GM21528 (cell line): ENCODE results near the gene INPP4B.

Experiments
- ATAC-seq: cut with Tn5 transposase; IDR thresholded peaks from one replicate; pipeline ENCODE4 v1.9.1; 2021; ENCODE audit warnings: mild to moderate bottlenecking, moderate library complexity; ENCODE audit not compliant: unreplicated experiment, low FRiP score

The INPP4B gene

DNA sequence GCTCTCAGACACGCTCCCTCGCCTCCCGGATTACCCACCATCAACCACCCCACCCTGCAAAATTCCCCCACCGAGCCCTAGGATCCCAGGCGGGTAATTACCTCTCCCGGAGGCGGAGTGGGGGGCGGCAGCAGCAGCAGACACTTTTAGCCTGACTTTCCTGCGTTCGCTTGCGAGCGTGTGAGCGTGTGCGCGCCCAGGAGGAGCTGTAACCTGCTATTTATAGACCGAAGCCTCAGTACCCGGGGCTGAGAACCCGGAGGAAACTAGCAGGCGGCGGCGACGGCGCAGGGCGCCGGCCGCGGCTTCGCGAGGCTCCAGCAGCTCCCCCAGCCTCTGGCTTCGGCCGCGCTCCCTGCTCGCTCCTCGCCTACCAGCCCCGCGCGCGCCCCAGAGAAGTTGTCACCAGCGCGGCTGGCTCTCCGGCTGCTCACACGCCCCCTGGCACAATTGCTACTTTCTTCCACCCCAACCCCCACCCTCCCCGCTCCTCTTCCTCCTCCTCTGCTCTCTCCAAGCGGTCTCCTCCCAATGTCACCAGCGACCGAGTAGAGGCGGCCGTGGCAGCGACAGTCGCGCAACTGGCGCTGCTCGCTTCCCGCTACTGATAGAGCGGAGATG lies at the start of gene INPP4B:
TSS of gene INPP4B (minus strand) at position 194 of the 621 bp plus-strand sequence.
- ATAC-seq = peak; percentile 51

DNA sequence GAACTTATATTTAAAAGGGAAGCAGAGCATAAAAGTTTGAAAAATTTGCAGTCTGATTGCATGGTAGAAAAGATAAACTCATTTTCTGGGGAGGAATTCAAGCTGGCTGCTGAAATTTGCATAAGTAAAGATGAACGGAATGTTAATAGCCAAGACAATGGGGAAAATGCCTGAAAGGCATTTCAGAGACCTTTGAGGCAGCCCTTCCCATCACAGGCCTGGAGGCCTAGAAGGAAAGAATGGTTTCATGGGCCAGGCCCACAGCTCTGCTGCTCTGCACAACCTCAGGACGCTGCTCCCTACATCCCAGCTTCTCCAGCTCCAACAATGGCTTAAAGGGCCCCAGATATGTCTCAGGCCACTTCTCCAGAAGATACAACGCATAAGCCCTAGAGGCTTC lies 46.9 kb upstream of the INPP4B start:
- no peak for ATAC-seq

DNA sequence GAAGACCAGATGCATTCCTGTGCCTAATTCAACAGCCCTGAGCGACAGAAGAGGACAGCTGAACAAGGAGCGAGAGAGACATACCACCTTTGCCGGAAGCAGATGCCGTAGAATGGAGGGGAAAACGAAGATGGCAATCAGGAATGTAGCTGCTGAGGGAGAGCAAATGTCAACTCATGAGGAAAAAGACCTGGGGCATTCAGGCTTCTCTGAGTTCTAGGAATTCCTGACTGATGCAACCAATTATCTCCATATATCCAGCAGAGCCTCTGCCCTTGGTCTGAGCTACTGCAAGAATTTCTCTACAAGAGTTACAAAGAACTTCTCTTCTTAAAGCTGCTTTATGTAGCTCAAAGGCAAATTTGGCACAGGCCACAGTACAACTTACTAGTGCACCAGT lies 40.5 kb upstream of the INPP4B start:
- no peak for ATAC-seq

GRCh38 chr4:142883040-142883832 lies 37.1 kb upstream of the INPP4B start:
- ATAC-seq = no peak

DNA sequence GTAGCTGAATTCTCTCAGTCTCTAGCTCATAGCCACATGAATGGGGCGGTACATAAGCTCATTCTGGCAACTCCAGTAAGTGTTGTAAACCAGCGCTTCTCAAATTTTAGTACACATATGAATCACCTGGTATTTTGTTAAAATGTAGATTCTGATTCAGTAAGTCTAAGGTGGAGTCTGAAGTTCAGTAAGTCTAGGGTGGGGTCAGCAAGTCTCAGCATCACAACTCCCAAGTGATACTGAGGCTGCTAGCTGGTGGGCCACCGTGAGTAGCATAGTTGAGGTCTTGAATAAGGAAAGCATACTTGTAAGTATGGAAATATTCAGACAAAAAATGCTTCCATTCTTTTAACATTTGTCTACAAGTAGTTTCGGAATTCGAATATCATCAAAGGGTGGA lies 36.1 kb upstream of the INPP4B start:
- no peak for ATAC-seq

DNA sequence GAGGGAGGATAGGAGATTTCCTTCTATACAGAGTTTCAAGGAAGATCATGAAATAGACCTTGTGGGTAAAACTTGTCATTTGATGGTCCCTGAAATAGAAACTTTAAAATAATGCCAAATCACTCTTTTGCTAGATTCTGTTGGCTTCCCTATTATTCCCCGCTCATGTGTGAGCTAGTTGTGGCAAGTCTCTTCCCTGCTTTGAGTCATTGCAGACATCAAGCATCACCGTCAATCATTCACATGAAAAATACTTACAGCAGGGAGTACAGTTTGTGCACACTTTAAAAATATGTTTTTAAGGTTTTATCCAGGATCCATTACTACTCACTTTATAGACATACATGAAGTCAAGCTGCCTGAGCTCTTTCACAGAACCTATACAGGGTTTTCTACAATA lies 35.2 kb upstream of the INPP4B start:
- no peak for ATAC-seq

DNA sequence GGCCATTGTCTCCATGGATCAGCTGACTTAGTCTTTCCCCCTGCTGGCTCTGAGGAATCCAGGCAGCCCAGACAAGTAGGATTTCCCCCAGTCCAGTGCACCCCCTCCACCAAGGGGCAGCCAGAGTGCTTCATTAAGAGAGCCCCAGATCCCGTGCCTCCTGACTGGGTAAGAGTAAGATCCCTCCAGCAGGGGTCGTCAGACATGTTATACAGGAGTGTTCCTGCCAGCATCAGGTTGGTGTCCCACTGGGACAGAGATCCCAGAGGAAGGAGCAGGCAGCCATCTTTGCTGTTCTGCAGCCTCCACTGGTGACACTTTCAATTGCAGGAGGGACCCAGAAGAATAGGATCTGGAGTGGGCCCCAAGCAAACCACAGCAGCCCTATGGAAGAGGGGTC lies 29.0 kb upstream of the INPP4B start:
- ATAC-seq = no peak

DNA sequence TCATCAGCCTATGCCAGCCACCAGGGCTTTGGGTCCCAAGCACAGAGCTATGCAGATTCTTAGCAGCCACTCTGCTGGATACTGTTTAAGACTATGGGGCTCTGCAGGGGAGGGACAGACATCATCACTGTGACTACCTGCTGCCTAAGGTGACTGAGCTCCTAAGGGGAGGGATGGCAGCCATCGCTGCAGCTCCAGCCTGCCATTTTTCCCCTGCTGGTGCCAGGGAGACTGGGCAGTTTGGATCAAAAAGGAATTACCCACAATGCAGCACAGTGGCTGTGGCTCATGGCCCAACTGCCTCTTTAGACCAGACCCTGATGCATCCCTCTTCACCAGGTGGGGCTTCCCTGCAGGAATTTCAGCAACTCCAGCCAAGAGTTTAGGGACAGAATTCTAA lies 28.6 kb upstream of the INPP4B start:
- no peak for ATAC-seq

DNA sequence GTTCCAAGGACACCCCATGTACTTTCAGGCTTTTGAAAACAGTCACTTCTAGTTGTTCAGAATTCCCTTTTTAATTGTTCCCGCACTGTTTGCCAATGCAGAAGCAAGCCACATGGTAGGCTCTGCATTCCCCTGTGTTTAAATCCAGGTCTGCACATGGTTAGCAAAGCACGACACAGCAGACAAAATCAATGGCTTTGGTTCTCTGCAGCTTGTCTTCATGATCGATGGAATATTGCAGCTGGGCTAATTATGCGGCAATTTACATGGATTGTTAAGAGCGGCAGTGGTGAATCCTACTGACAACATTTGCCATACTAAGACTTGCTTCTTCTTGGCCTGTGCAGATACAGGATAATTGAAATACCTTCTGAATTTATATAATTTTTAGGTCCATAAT lies 20.6 kb upstream of the INPP4B start:
- ATAC-seq = no peak

- no peak for ATAC-seq
Measured at GRCh38 chr4:142861351-142861750, 15.2 kb upstream of the INPP4B start.

DNA sequence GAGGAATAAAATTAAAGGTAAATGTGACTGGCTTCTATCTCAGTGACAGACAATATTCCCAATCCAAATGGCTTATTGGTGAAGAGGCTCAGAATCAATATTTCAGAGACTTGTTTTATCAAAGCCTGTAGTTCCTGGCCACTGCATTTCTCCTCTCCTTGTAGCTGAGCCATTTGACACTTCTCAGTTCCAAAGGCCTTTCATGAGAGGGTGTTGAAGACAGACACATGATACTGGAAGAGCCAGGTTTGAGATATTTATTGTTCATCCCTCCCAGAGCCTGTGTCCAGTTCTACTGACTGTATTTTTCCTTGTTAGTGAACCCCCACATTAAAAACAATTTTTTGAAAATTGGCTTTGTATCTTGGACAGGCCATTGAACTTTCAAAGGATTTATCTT lies 12.9 kb upstream of the INPP4B start:
- ATAC-seq = no peak

DNA sequence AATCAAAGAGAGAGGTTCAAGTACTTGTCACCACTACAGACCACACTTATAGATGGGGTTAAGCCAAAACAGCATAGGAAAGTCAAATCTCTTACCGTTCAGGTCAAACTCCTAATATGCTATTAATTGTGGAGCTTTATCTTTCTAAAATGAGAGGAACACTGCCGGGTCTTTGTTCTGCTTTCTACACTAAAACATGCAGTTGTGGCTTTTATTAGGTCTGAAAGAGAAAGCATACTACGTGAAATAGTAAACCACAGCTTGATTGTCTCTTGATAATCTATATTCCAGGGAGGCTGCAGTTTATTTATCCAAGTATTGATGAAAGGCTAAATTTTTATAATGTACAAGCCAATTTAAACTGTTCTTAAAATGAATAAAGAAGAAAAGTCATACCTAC lies 12.3 kb upstream of the INPP4B start:
- ATAC-seq = no peak

DNA sequence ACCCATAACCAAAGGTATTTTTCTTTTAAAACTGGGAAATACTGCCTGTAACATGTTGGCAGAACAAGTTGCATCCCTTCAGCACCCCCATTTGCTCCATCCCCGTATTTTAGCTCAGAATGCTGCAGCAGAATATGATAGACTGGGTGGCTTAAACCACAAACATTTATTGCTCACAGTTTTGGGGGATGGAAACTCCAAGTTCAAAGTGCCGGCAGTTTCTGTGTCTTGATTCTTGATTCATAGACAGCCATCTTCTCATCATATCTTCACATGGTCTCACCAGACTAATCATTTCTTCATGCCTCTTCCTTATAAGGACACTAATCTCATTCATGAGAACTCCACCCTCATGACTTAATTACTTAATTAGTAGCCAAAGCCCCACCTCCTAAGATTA lies 10.5 kb upstream of the INPP4B start:
- ATAC-seq = no peak

GRCh38 chr4:142850478-142850877 lies 4.4 kb upstream of the INPP4B start:
- no peak for ATAC-seq

GRCh38 chr4:142846729-142847596 lies 862 bp upstream of the INPP4B start:
- ATAC-seq = peak; percentile 8

GRCh38 chr4:142845293-142846107 lies 601 bp downstream of the INPP4B start:
- peak; percentile 12 for ATAC-seq

DNA sequence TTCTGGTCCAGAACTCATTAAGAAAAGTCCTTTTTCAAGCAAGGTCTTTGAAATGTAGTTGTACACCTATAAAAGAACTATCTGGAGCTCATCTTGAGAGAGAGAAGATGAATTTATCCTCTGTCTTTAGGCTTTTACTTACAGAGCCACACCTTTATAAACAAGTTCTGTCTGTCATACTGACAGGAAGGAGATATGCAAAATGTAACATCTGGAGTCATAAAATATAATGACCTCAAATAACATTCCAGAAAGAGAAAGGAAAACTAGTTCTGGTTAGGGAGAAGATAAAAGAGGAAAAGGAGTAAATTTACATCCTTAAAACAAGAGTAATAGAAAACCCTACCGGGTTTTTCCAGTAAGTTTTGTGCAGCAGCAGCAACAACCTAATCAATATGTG lies 1.3 kb downstream of the INPP4B start:
- no peak for ATAC-seq

- ATAC-seq = no peak
Measured at GRCh38 chr4:142840516-142841123, 5.5 kb downstream of the INPP4B start.

DNA sequence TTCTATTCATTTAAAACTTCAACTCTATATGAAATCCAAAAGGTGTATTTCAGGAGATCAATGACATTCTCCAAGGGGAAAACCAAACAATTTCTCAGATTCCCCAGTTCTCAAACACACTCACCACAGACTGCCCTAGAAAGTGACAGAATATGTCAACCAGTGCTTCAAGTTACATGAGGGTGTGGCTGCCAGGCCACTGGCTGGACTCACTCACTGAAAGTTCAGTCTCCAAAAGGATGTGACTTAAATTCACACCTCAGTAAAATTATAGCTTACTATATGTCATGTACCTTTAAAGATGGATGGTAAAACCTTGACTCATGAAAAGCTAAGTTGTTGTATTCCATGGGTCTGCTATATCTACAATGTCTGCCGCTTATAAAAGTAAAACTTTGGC lies 7.3 kb downstream of the INPP4B start:
- ATAC-seq = no peak

DNA sequence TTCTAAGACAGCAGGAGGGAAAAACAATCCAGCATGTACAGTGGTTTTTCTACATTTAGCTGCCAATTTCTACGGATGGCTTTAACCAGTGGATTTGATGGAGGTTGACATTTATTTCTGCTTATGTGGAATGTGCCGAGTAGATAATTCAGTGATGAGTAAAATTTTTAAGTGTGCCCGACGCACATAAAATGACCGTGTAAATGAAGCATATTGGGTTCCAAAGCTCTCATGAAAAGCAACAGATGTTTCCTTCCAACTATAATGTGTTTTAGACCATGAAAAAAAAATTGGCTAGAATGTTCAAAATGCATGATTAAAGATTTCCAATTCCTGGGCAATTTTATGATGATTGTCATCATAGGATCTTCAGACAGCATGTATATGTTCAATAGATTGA lies 14.1 kb downstream of the INPP4B start:
- no peak for ATAC-seq
